OCI-LY1 (cell line): ENCODE measurements around the gene FGD1.
A peak's percentile ranks its signal among the peaks of the same experiment; 100 is the strongest.

Source experiments
- H2AFZ ChIP-seq: fragments of 200-600 bp; sonication (generic), shearing (Covaris generic); 2 replicates; pipeline ENCODE4 v1.6.0; 2014; ENCODE audit warnings: antibody characterized with exemption, mild to moderate bottlenecking, low read length
- H3F3A ChIP-seq: fragments of 200-600 bp; sonication (generic), shearing (Covaris generic); 2 replicates; pipeline ENCODE4 v1.6.0; 2014; ENCODE audit warnings: mild to moderate bottlenecking, antibody characterized with exemption, low read length, moderate library complexity; ENCODE audit not compliant: insufficient read depth
- H3K27ac ChIP-seq: fragments of 200-600 bp; sonication (generic); 2 replicates; pipeline ENCODE4 v1.5.1; 2014; ENCODE audit warnings: low read length, mixed run types, mild to moderate bottlenecking, low read depth; ENCODE audit not compliant: poor library complexity, severe bottlenecking
- H3K27me3 ChIP-seq: fragments of 200-600 bp; sonication (generic); 2 replicates; pipeline ENCODE4 v1.6.0; 2014; ENCODE audit warnings: antibody characterized with exemption, mild to moderate bottlenecking, low read length, moderate library complexity; ENCODE audit not compliant: insufficient read depth
- H3K36me3 ChIP-seq: fragments of 200-600 bp; sonication (generic); 2 replicates; pipeline ENCODE4 v1.6.1; 2014; ENCODE audit warnings: mild to moderate bottlenecking, antibody characterized with exemption, low read length, moderate library complexity, mixed read lengths; ENCODE audit not compliant: insufficient read depth
- H3K4me1 ChIP-seq: fragments of 200-600 bp; sonication (generic); 2 replicates; pipeline ENCODE4 v1.5.1; 2014; ENCODE audit warnings: mild to moderate bottlenecking, low read length, moderate library complexity; ENCODE audit not compliant: insufficient read depth, severe bottlenecking
- H3K4me2 ChIP-seq: fragments of 200-600 bp; sonication (generic), shearing (Covaris generic); 2 replicates; pipeline ENCODE4 v1.6.1; 2014; ENCODE audit warnings: low read length
- H3K4me3 ChIP-seq: fragments of 200-600 bp; sonication (generic); 2 replicates; pipeline ENCODE4 v1.5.1; 2014; ENCODE audit warnings: low read length, low read depth, mild to moderate bottlenecking, mixed read lengths; ENCODE audit not compliant: poor library complexity, severe bottlenecking
- H3K79me2 ChIP-seq: fragments of 200-600 bp; shearing (Covaris generic); 2 replicates; pipeline ENCODE4 v1.6.1; 2016; ENCODE audit warnings: mixed run types, low read length, mixed read lengths; ENCODE audit not compliant: insufficient read depth
- H3K9ac ChIP-seq: fragments of 200-600 bp; sonication (generic), shearing (Covaris generic); 2 replicates; pipeline ENCODE4 v1.6.1; 2014; ENCODE audit warnings: mild to moderate bottlenecking, low read length, mixed read lengths
- H3K9me2 ChIP-seq: fragments of 200-600 bp; sonication (generic), shearing (Covaris generic); 2 replicates; pipeline ENCODE4 v1.6.1; 2014; ENCODE audit warnings: low read depth, mild to moderate bottlenecking, low read length, mixed read lengths
- H3K9me3 ChIP-seq: fragments of 200-600 bp; shearing (Covaris generic); 2 replicates; pipeline ENCODE4 v1.6.1; 2014; ENCODE audit warnings: low read length, mixed read lengths
- H4K20me1 ChIP-seq: fragments of 200-600 bp; sonication (generic), shearing (Covaris generic); 2 replicates; pipeline ENCODE4 v1.6.0; 2016; ENCODE audit warnings: mild to moderate bottlenecking, low read length; ENCODE audit not compliant: insufficient read depth
- CTCF ChIP-seq: fragments of 200-600 bp; sonication (generic), shearing (Covaris generic); IDR thresholded peaks from 2 replicates; pipeline ENCODE4 v1.5.1; 2017; ENCODE audit warnings: mild to moderate bottlenecking, antibody characterized with exemption, low read length, moderate library complexity, mixed read lengths
- EZH2 ChIP-seq: fragments of 200-600 bp; sonication (generic), shearing (Covaris generic); IDR thresholded peaks from 2 replicates; pipeline ENCODE4 v1.8.0; 2017; ENCODE audit warnings: borderline replicate concordance, mixed run types, mild to moderate bottlenecking, antibody characterized with exemption, low read length, moderate library complexity, mixed read lengths

Gene FGD1

GRCh38 chrX:54509400-54509799 is 13.4 kb upstream of the FGD1 start:
- no peak overlapping the region for H2AFZ ChIP-seq

GRCh38 chrX:54496936-54497335 is 902 bp upstream of the FGD1 start:
- Histone ChIP-seq H3K79me2 (no peaks in the 10 kb centered on the region), H3K27ac (no peak overlapping the region), H3K9me3 (no peaks in the 10 kb centered on the region), H3K4me3 (no peak overlapping the region), H3K36me3 (no peaks in the 10 kb centered on the region), H4K20me1 (no peaks in the 10 kb centered on the region), H3K9me2 (no peaks in the 10 kb centered on the region), H3K4me2 (no peak overlapping the region), H3K9ac (no peak overlapping the region), H2AFZ (no peak overlapping the region), H3K4me1 (no peaks in the 10 kb centered on the region), H3K27me3 (no peaks in the 10 kb centered on the region), H3F3A (no peaks in the 10 kb centered on the region)
- TF ChIP-seq EZH2, result no peak
- no peak for TF ChIP-seq CTCF

More at GRCh38 chrX:54509400-54509799, 13.4 kb upstream of the FGD1 start:
- TF ChIP-seq EZH2 (no peak), CTCF (no peak)
- H3K27me3 ChIP-seq, result no peaks in the 10 kb centered on the region
- no peaks in the 10 kb centered on the region for H3K9me2 ChIP-seq
- H4K20me1 ChIP-seq, result no peaks in the 10 kb centered on the region
- no peak overlapping the region for H3K27ac ChIP-seq
- H3K4me3 ChIP-seq, result no peak overlapping the region
- H3F3A ChIP-seq, result no peaks in the 10 kb centered on the region
- no peaks in the 10 kb centered on the region for H3K36me3 ChIP-seq
- H3K9ac ChIP-seq, result no peak overlapping the region
- no peaks in the 10 kb centered on the region for H3K4me1 ChIP-seq
- no peaks in the 10 kb centered on the region for H3K79me2 ChIP-seq
- H3K4me2 ChIP-seq, result no peak overlapping the region
- H3K9me3 ChIP-seq, result no peaks in the 10 kb centered on the region

- Histone ChIP-seq H4K20me1 (no peaks in the 10 kb centered on the region), H3K36me3 (no peaks in the 10 kb centered on the region), H3K79me2 (no peaks in the 10 kb centered on the region), H3K4me3 (peak overlapping the region; percentile 50), H3K4me2 (peak overlapping the region; percentile 60; the same call in 1 of the 2 replicates), H3F3A (no peaks in the 10 kb centered on the region), H3K9me2 (no peaks in the 10 kb centered on the region), H3K4me1 (no peaks in the 10 kb centered on the region), H3K27ac (no peak overlapping the region), H3K9me3 (no peaks in the 10 kb centered on the region), H3K9ac (no peak overlapping the region), H3K27me3 (no peaks in the 10 kb centered on the region), H2AFZ (no peak overlapping the region)
- TF ChIP-seq CTCF (no peak), EZH2 (no peak)
These were observed 451 bp upstream of the FGD1 start for GRCh38 chrX:54496517-54496852.
